Heart right ventricle (tissue), 16 donors: Measurements from ENCODE around the gene FBXL13. TPM values are rescaled to one million over a fixed set of nuclear protein-coding genes. Genes with fewer than 3 reads are reported as not detected.

Experiments used
- ATAC-seq, 8 donors: fragments of 200-7000 bp; cut with Tn5 transposase; one replicate each; pipeline ENCODE4 v1.9.1; 2020; ENCODE audit warnings: mild to moderate bottlenecking in 8 of 8, moderate library complexity in 8 of 8, moderate number of reproducible peaks in 1 of 8
- DNase-seq, 2 donors: peaks; one replicate each; pipeline ENCODE4 v3.0.0-alpha.2; 2020
- H3K27ac ChIP-seq, 10 donors: fragments of 200-600 bp; sonication (generic) in 2 of 10; one replicate each; pipeline versions ENCODE4 v1.5.0 to v1.8.0; 2020 to 2022; ENCODE audit warnings: mild to moderate bottlenecking in 3 of 10
- H3K27me3 ChIP-seq, 7 donors: fragments of 200-600 bp; one replicate each; pipeline ENCODE4 v1.8.0; 2021 to 2022; ENCODE audit warnings: mild to moderate bottlenecking in 2 of 7
- H3K36me3 ChIP-seq, 9 donors: fragments of 200-600 bp; sonication (generic) in 1 of 9; one replicate each; pipeline versions ENCODE4 v1.5.0 to v1.8.0; 2020 to 2022; ENCODE audit warnings: mild to moderate bottlenecking in 2 of 9
- H3K4me1 ChIP-seq, 9 donors: fragments of 200-600 bp; sonication (generic) in 1 of 9; one replicate each; pipeline versions ENCODE4 v1.5.0 to v1.8.0; 2020 to 2022; ENCODE audit warnings: mild to moderate bottlenecking in 4 of 9
- H3K4me3 ChIP-seq, 10 donors: fragments of 200-600 bp; sonication (generic) in 2 of 10; one replicate each; pipeline versions ENCODE4 v1.5.0 to v1.8.0; 2020 to 2022; ENCODE audit warnings: mild to moderate bottlenecking in 7 of 10, moderate library complexity in 2 of 10
- H3K9me3 ChIP-seq, 11 donors: fragments of 200-600 bp in 10 of 11; sonication (generic) in 2 of 11; one replicate each; pipeline versions ENCODE4 v1.5.0 to v1.8.0; 2013 to 2022; ENCODE audit warnings: mild to moderate bottlenecking in 2 of 11, control low read depth in 1 of 11, moderate library complexity in 1 of 11
- CTCF ChIP-seq, 9 donors: fragments of 200-600 bp; sonication (generic) in 2 of 9; IDR thresholded peaks; one replicate each; pipeline versions ENCODE4 v1.5.0 to v1.8.0; 2021 to 2022; ENCODE audit warnings: antibody characterized with exemption in 9 of 9, mild to moderate bottlenecking in 5 of 9, moderate library complexity in 1 of 9
- WGBS, 2 donors: extraction: QIAGEN DNeasy Blood & Tissue Kit; methylation state at CpG; one replicate each; pipeline ENCODE4 v1.1.7; 2013; ENCODE audit warnings: inconsistent platforms in 1 of 2; 5-methylcytosine and 5-hydroxymethylcytosine counted together
- intact Hi-C, 10 donors: fragments of 100-400 bp; cut with DNase I; formaldehyde crosslinking; loops; one replicate each; pipeline versions ENCODE4 v1.11.1 to v1.14.2; 2022
- polyA plus RNA-seq, 2 donors: library from polyadenylated mRNA; stranded (reverse); fragments of 200-250 nt; gene quantifications; one replicate each; pipeline ENCODE4 v1.2.3, GENCODE V29; 2013
- total RNA-seq, 10 donors: library from RNA; stranded (reverse); fragmentation: NEBNext Ultra II Directional in 3 of 10; extraction: Animal tissue kit (Norgen Biotek cat#: 25700) in 3 of 10; gene quantifications; one replicate each; pipeline versions ENCODE4 v1.2.1 to v1.2.4, GENCODE V29; 2021 to 2023
- donor health status: Arrhythmogenic right ventricular cardiomyopathy.
- donor health status: ischemic (EF 13 %, LVEDD 7.1; RV severe dilation, severe dysfunction).
- donor health status: healthy with polysubstance abuse.
- donor health status: DM: no; HTN: yes; CAD: no.
- donor health status: DM: no; HTN: no; CAD: no.
- donor health status: ischemic (EF 25% LVEDD 6.9; RV normal size, moderate dysfunction).
- donor health status: ischemic (EF 25% LVEDD 5.7; RV mildly dilated, moderate dysfunction).
- donor health status: healthy.
- donor health status: DM: yes; HTN: yes; CAD: no.
- donor health status: Ischemic cardiomyopathy.
- donor health status: ischemic (EF 35%, LVEDD 5.7; RV mildly dilated, moderate dysfunction).
- donor health status: nonischemic (EF 11% LVEDD 7.7; RV severe dilation, severe dysfunction).
- donor health status: DM: yes; HTN: yes; CAD: no.
- donor health status: PGD.
- donor health status: ischemic (EF 29% LVEDD 5.4; RV normal size, mild dysfunction).
- donor health status: nonischemic (EF 23%, LVEDD 6.1; RV moderate dilation, normal function).

The FBXL13 gene
- total and polyA plus RNA-seq, 12 donors, result 0.12 to 0.87 (median 0.45) TPM; not detected in 1

GRCh38 chr7:103075337-103075918 lies 832 bp upstream of the FBXL13 start:
- no peaks in the 10 kb centered on the region for H3K9me3 ChIP-seq
- intact Hi-C loops, result loop anchor here in 2 of 10 donors (1.0 to 10.0 kb wide), 2 partner anchors 69 to 74 kb away; partner anchors contain the start of gene NAPEPLD (in 2 of the 2)
- no peak for TF ChIP-seq CTCF (IDR thresholded peaks at IDR 0.05)
- 1 to 6% methylated on average over 36 of the region's 36 CpGs for WGBS, 2 donors
- DNase-seq (peak; percentile 41 to 49), ATAC-seq (peak in 7 of 8 donors; percentile 13 to 37 (median 26))
- H3K27me3 ChIP-seq, result no peaks in the 10 kb centered on the region
- peak overlapping the region; percentile 67 to 91 (median 76) for H3K4me3 ChIP-seq
- H3K4me1 ChIP-seq, result peaks cover 0 to 31% (median 18%) of the 10 kb centered on the region in 9 donors
- peaks cover 0 to 11% (median 0%) of the 10 kb centered on the region in 9 donors for H3K36me3 ChIP-seq
- H3K27ac ChIP-seq, result peak overlapping the region; percentile 87 to 97 (median 92)

- Histone ChIP-seq H3K9me3 (no peaks in the 10 kb centered on the region), H3K27ac (peak overlapping the region in 9 of 10 donors; percentile 87 to 97 (median 93)), H3K27me3 (no peaks in the 10 kb centered on the region), H3K36me3 (peaks cover 0 to 11% (median 0%) of the 10 kb centered on the region in 9 donors), H3K4me1 (peaks cover 0 to 31% (median 18%) of the 10 kb centered on the region in 9 donors), H3K4me3 (peak overlapping the region; percentile 67 to 91 (median 76))
- DNase-seq (no peak), ATAC-seq (peak in 2 of 8 donors; percentile 1 to 10)
- TF ChIP-seq CTCF (IDR thresholded peaks at IDR 0.05), result no peak
- 11% methylated on average over 6 of the region's 6 CpGs for WGBS, 2 donors
- intact Hi-C loops, result loop anchor here in 3 of 10 donors (5.0 to 10.0 kb wide), 3 partner anchors 71 to 327 kb away; partner anchors contain the start of genes FAM185A (in 3 of the 3) and NAPEPLD (in 2 of the 3)
Observed at GRCh38 chr7:103073989-103074518, 542 bp downstream of the FBXL13 start.

GRCh38 chr7:103071000-103071399 lies 3.6 kb downstream of the FBXL13 start:
- Histone ChIP-seq H3K27me3 (no peaks in the 10 kb centered on the region), H3K4me3 (no peak overlapping the region), H3K9me3 (no peaks in the 10 kb centered on the region), H3K36me3 (no peaks in the 10 kb centered on the region), H3K27ac (no peak overlapping the region), H3K4me1 (peaks cover 0 to 15% (median 12%) of the 10 kb centered on the region in 9 donors)
- DNase-seq (no peak), ATAC-seq (no peak)
- TF ChIP-seq CTCF (IDR thresholded peaks at IDR 0.05), result no peak
- intact Hi-C loops, result loop anchor here in 3 of 10 donors (5.0 to 10.0 kb wide), 3 partner anchors 74 to 324 kb away; partner anchors contain the start of genes FAM185A (in 3 of the 3) and NAPEPLD (in 2 of the 3)
- WGBS, 2 donors, result 71 to 81% methylated on average over 2 of the region's 2 CpGs

GRCh38 chr7:103068414-103069403 lies 5.9 kb downstream of the FBXL13 start:
- intact Hi-C loops, result loop anchor here in 4 of 10 donors (10.0 kb wide), 2 partner anchors 154 to 314 kb away; partner anchors contain the start of gene LRRC17 (in 1 of the 4)
- Histone ChIP-seq H3K4me3 (no peak overlapping the region), H3K27ac (no peak overlapping the region), H3K4me1 (peaks cover 0 to 2% (median 1%) of the 10 kb centered on the region in 9 donors), H3K36me3 (no peaks in the 10 kb centered on the region), H3K27me3 (no peaks in the 10 kb centered on the region), H3K9me3 (no peaks in the 10 kb centered on the region)
- DNase-seq (no peak), ATAC-seq (no peak)
- no peak for TF ChIP-seq CTCF (IDR thresholded peaks at IDR 0.05)
- 90 to 93% methylated on average over 23 of the region's 23 CpGs for WGBS, 2 donors
